HepG2 (cell line): ENCODE results near the gene FAIM2.

Experiments
- AKNA ChIP-seq: sonication (generic); formaldehyde crosslinking; IDR thresholded peaks from 2 replicates; pipeline ENCODE4 v1.4.0; 2020; ENCODE audit warnings: missing genetic modification reagents, borderline replicate concordance
- CTCF ChIP-seq: sonication (generic); formaldehyde crosslinking; IDR thresholded peaks from 2 replicates; pipeline ENCODE4 v1.5.0; 2020; ENCODE audit warnings: mild to moderate bottlenecking, missing genetic modification reagents, moderate library complexity
- EP300 ChIP-seq, 3 experiments: sonication (generic) in 1 of 3; formaldehyde crosslinking in 1 of 3; IDR thresholded peaks; 2 replicates each; pipeline versions ENCODE4 v1.5.1 to v1.6.1; 2011 to 2020; ENCODE audit warnings: low read depth in 2 of 3, low read length in 2 of 3, borderline replicate concordance in 1 of 3, improper control_type of control experiment in 1 of 3, mild to moderate bottlenecking in 1 of 3, missing genetic modification reagents in 1 of 3, moderate library complexity in 1 of 3
- MAZ ChIP-seq, 2 experiments: sonication (generic) in 1 of 2; formaldehyde crosslinking in 1 of 2; IDR thresholded peaks; 2 replicates each; pipeline versions ENCODE4 v1.5.0 to v1.6.1; 2012 to 2020; ENCODE audit warnings: low read depth in 2 of 2, mild to moderate bottlenecking in 2 of 2, borderline replicate concordance in 1 of 2, improper control_type of control experiment in 1 of 2, low read length in 1 of 2, missing genetic modification reagents in 1 of 2, moderate library complexity in 1 of 2
- NFE2L2 ChIP-seq: fragments of 150-350 bp; IDR thresholded peaks from 2 replicates; pipeline ENCODE4 v1.6.1; 2014; ENCODE audit warnings: low read length
- SMARCC2 ChIP-seq: fragments of 450-650 bp; IDR thresholded peaks from 2 replicates; pipeline ENCODE4 v1.6.1; 2017; ENCODE audit warnings: antibody characterized with exemption, mild to moderate bottlenecking
- SOX6 ChIP-seq, 2 experiments: fragments of 450-650 bp in 1 of 2; sonication (generic) in 1 of 2; formaldehyde crosslinking in 1 of 2; IDR thresholded peaks; 2 replicates each; pipeline versions ENCODE4 v1.4.0 to v1.6.1; 2017 to 2020; ENCODE audit warnings: antibody characterized with exemption in 1 of 2, mild to moderate bottlenecking in 1 of 2, missing genetic modification reagents in 1 of 2
- ZNF350 ChIP-seq: sonication (generic); formaldehyde crosslinking; IDR thresholded peaks from 2 replicates; pipeline ENCODE4 v1.4.0; 2020; ENCODE audit warnings: mild to moderate bottlenecking, low read depth, missing genetic modification reagents, borderline replicate concordance
- ZSCAN29 ChIP-seq: sonication (generic); formaldehyde crosslinking; conservative IDR thresholded peaks from 2 replicates; pipeline ENCODE4 v1.4.0; 2020; ENCODE audit warnings: mild to moderate bottlenecking, missing genetic modification reagents

- TF ChIP-seq CTCF (CRISPR knock-in tag) (no peak), EP300 (IDR thresholded peaks at IDR 0.05; ENCODE audit: low read depth in 2 of 2, low read length in 2 of 2) (no peak), EP300 (CRISPR knock-in tag; IDR thresholded peaks at IDR 0.05; ENCODE audit: borderline replicate concordance) (no peak), SMARCC2 (no peak), ZSCAN29 (CRISPR knock-in tag) (no peak), ZNF350 (CRISPR knock-in tag) (no peak), NFE2L2 (no peak), MAZ (IDR thresholded peaks at IDR 0.05; ENCODE audit: borderline replicate concordance, low read depth, low read length) (no peak), MAZ (CRISPR knock-in tag; IDR thresholded peaks at IDR 0.05; ENCODE audit: low read depth) (no peak), AKNA (CRISPR knock-in tag) (no peak), SOX6 (IDR thresholded peaks at IDR 0.05) (no peak), SOX6 (CRISPR knock-in tag; IDR thresholded peaks at IDR 0.05) (no peak)
Measured at GRCh38 chr12:49887091-49887490, 16.6 kb downstream of the FAIM2 start.
